HEK293 (cell line): ENCODE data around the gene UBE3C.

ENCODE experiments used
- CTCF ChIA-PET: fragments of 350-600 bp; formaldehyde crosslinking; extraction: SDS; loops from one replicate; lab custom pipeline; 2021; ENCODE audit warnings: antibody characterized with exemption; lab: Yijun Ruan, JAX
- POLR2A ChIA-PET: fragments of 300-600 bp; formaldehyde crosslinking; extraction: SDS; loops from one replicate; lab custom pipeline; 2020; ENCODE audit warnings: antibody characterized with exemption, inconsistent platforms; lab: Yijun Ruan, JAX
- H3K27ac ChIP-seq: fragments of 200-500 bp; sonication (Bioruptor generic); 2 replicates; pipeline ENCODE4 v1.5.1; 2014; ENCODE audit warnings: low read depth, low read length, control low read depth, inconsistent platforms; ENCODE audit errors: extremely low read depth
- H3K36me3 ChIP-seq, 2 experiments: fragments of 200-500 bp in 1 of 2; sonication (Bioruptor generic) in 1 of 2; 1 replicate in 1 of 2; 2 replicates in 1 of 2; pipeline ENCODE4 v1.5.1; 2014 to 2017; ENCODE audit warnings: inconsistent platforms in 2 of 2, low read length in 2 of 2; ENCODE audit not compliant: control insufficient read depth in 2 of 2, insufficient read depth in 1 of 2
- H3K4me1 ChIP-seq: fragments of 200-500 bp; sonication (Bioruptor generic); 2 replicates; pipeline ENCODE4 v1.5.1; 2014; ENCODE audit warnings: mild to moderate bottlenecking, low read length, inconsistent platforms; ENCODE audit not compliant: control insufficient read depth, insufficient read depth
- H3K4me3 ChIP-seq: 2 replicates; pipeline ENCODE4 v1.5.1; 2011; ENCODE audit warnings: low read depth, mild to moderate bottlenecking, control low read depth, low read length, moderate library complexity
- H3K9me3 ChIP-seq: fragments of 200-500 bp; sonication (Bioruptor generic); 2 replicates; pipeline ENCODE4 v1.5.1; 2014; ENCODE audit warnings: low read depth, low read length, inconsistent platforms; ENCODE audit not compliant: control insufficient read depth, insufficient read depth
- ELK4 ChIP-seq: IDR thresholded peaks from 2 replicates; pipeline ENCODE4 v1.6.1; 2011; ENCODE audit warnings: mild to moderate bottlenecking, low read depth, low read length, borderline replicate concordance
- HIC1 ChIP-seq: fragments of 450-650 bp; formaldehyde crosslinking; IDR thresholded peaks from 2 replicates; pipeline ENCODE4 v1.5.1; 2016; ENCODE audit warnings: missing biosample characterization, missing genetic modification characterization
- INSM2 ChIP-seq: fragments of 450-650 bp; formaldehyde crosslinking; IDR thresholded peaks from 2 replicates; pipeline ENCODE4 v1.5.1; 2016; ENCODE audit warnings: missing biosample characterization, missing genetic modification characterization
- MYNN ChIP-seq: fragments of 450-650 bp; formaldehyde crosslinking; IDR thresholded peaks from 2 replicates; pipeline ENCODE4 v1.5.1; 2016; ENCODE audit warnings: missing biosample characterization, missing genetic modification characterization, borderline replicate concordance
- SETDB1 ChIP-seq: IDR thresholded peaks from one replicate; pipeline ENCODE4 v1.6.1; 2017; ENCODE audit warnings: mild to moderate bottlenecking, low read length, moderate library complexity, mixed read lengths; ENCODE audit not compliant: insufficient read length
- ZBTB17 ChIP-seq: fragments of 450-650 bp; formaldehyde crosslinking; IDR thresholded peaks from 2 replicates; pipeline ENCODE4 v1.5.1; 2016; ENCODE audit warnings: missing biosample characterization, missing genetic modification characterization
- ZBTB20 ChIP-seq: fragments of 450-650 bp; formaldehyde crosslinking; IDR thresholded peaks from 2 replicates; pipeline ENCODE4 v1.5.1; 2016; ENCODE audit warnings: missing biosample characterization, missing genetic modification characterization
- ZFP37 ChIP-seq: fragments of 450-650 bp; formaldehyde crosslinking; IDR thresholded peaks from 2 replicates; pipeline ENCODE4 v1.5.1; 2016; ENCODE audit warnings: missing biosample characterization, missing genetic modification characterization
- ZFP41 ChIP-seq: fragments of 450-650 bp; formaldehyde crosslinking; IDR thresholded peaks from 2 replicates; pipeline ENCODE4 v1.5.1; 2016; ENCODE audit warnings: missing biosample characterization, missing genetic modification characterization, borderline replicate concordance
- ZNF175 ChIP-seq: fragments of 450-650 bp; formaldehyde crosslinking; IDR thresholded peaks from 2 replicates; pipeline ENCODE4 v1.5.1; 2016; ENCODE audit warnings: missing biosample characterization, missing genetic modification characterization
- ZNF2 ChIP-seq: fragments of 450-650 bp; formaldehyde crosslinking; IDR thresholded peaks from 2 replicates; pipeline ENCODE4 v1.5.1; 2016; ENCODE audit warnings: missing biosample characterization, missing genetic modification characterization
- ZNF214 ChIP-seq: fragments of 450-650 bp; formaldehyde crosslinking; IDR thresholded peaks from 2 replicates; pipeline ENCODE4 v1.5.1; 2017; ENCODE audit warnings: missing biosample characterization, mild to moderate bottlenecking, missing genetic modification characterization, borderline replicate concordance
- ZNF26 ChIP-seq: fragments of 450-650 bp; formaldehyde crosslinking; IDR thresholded peaks from 2 replicates; pipeline ENCODE4 v1.5.1; 2016; ENCODE audit warnings: missing biosample characterization, missing genetic modification characterization
- ZNF280C ChIP-seq: fragments of 450-650 bp; formaldehyde crosslinking; IDR thresholded peaks from 2 replicates; pipeline ENCODE4 v1.5.1; 2016; ENCODE audit warnings: missing biosample characterization, missing genetic modification characterization
- ZNF362 ChIP-seq: fragments of 450-650 bp; formaldehyde crosslinking; IDR thresholded peaks from 2 replicates; pipeline ENCODE4 v1.5.1; 2016; ENCODE audit warnings: missing biosample characterization, missing genetic modification characterization
- ZNF548 ChIP-seq: fragments of 450-650 bp; formaldehyde crosslinking; IDR thresholded peaks from 2 replicates; pipeline ENCODE4 v1.5.1; 2016; ENCODE audit warnings: missing biosample characterization, missing genetic modification characterization
- ZNF560 ChIP-seq: fragments of 450-650 bp; formaldehyde crosslinking; IDR thresholded peaks from 2 replicates; pipeline ENCODE4 v1.5.1; 2017; ENCODE audit warnings: missing biosample characterization, missing genetic modification characterization, borderline replicate concordance
- ZNF585B ChIP-seq: fragments of 450-650 bp; formaldehyde crosslinking; IDR thresholded peaks from 2 replicates; pipeline ENCODE4 v1.5.1; 2016; ENCODE audit warnings: missing biosample characterization, missing genetic modification characterization
- ZNF596 ChIP-seq: fragments of 450-650 bp; IDR thresholded peaks from 2 replicates; pipeline ENCODE4 v1.5.0; 2018; ENCODE audit warnings: missing biosample characterization, mild to moderate bottlenecking, missing genetic modification characterization, moderate library complexity
- ZNF670 ChIP-seq: fragments of 450-650 bp; formaldehyde crosslinking; IDR thresholded peaks from 2 replicates; pipeline ENCODE4 v1.5.1; 2016; ENCODE audit warnings: missing biosample characterization, missing genetic modification characterization, low read depth
- ZNF785 ChIP-seq: fragments of 450-650 bp; formaldehyde crosslinking; IDR thresholded peaks from 2 replicates; pipeline ENCODE4 v1.5.1; 2016; ENCODE audit warnings: missing biosample characterization, missing genetic modification characterization

UBE3C gene

GRCh38 chr7:157188091-157188665 is 49.5 kb downstream of the UBE3C start:
- no peak overlapping the region for H3K4me3 ChIP-seq
- H3K9me3 ChIP-seq = no peaks in the 10 kb centered on the region
- H3K36me3 ChIP-seq = peaks cover 31 to 94% of the 10 kb centered on the region in 2 experiments
- TF ChIP-seq SETDB1 = no peak
- TF ChIP-seq ZNF785 (tag by site-specific recombination) = no peak
- TF ChIP-seq ZNF214 (tag by site-specific recombination) = no peak
- no peak for TF ChIP-seq ZNF670 (tag by site-specific recombination)
- TF ChIP-seq ZNF585B (tag by site-specific recombination) = no peak
- no peak for TF ChIP-seq ZNF26 (tag by site-specific recombination)
- TF ChIP-seq ZNF175 = no peak
- no peak for TF ChIP-seq ZFP37
- TF ChIP-seq ZBTB20 (tag by site-specific recombination) = no peak
- TF ChIP-seq ZNF2 (tag by site-specific recombination) = no peak
- TF ChIP-seq ZBTB17 = no peak
- TF ChIP-seq ZNF280C (tag by site-specific recombination) = no peak
- no peak for TF ChIP-seq ELK4
- no peak for TF ChIP-seq MYNN (tag by site-specific recombination)
- TF ChIP-seq, all 188 proteins: peak for 0
- ChIA-PET CTCF (no interaction called here), POLR2A (no interaction called here)
- no peaks in the 10 kb centered on the region for H3K4me1 ChIP-seq
- no peak overlapping the region for H3K27ac ChIP-seq

GRCh38 chr7:157189405-157189804 is 50.7 kb downstream of the UBE3C start:
- no peak overlapping the region for H3K27ac ChIP-seq
- H3K36me3 ChIP-seq = peaks cover 31 to 92% of the 10 kb centered on the region in 2 experiments
- ChIA-PET CTCF (interaction anchor here (0.6 kb wide), 1 partner anchor 1541 kb away, joined by 3 read pairs; no protein-coding TSS in a partner anchor), POLR2A (no interaction called here)
- no peak overlapping the region for H3K4me3 ChIP-seq
- TF ChIP-seq ZNF362 (tag by site-specific recombination) (no peak), ZNF560 (tag by site-specific recombination) (no peak), ZNF596 (tag by site-specific recombination) (no peak), INSM2 (tag by site-specific recombination) (no peak), ZFP41 (no peak), SETDB1 (no peak), HIC1 (tag by site-specific recombination) (no peak), ZNF548 (no peak)
- H3K4me1 ChIP-seq = no peaks in the 10 kb centered on the region
- H3K9me3 ChIP-seq = no peaks in the 10 kb centered on the region
